ENCODE measurements around the gene RSRC1. TPM values are rescaled to one million over a fixed set of nuclear protein-coding genes. Genes with fewer than 3 reads are reported as not detected.

RSRC1 gene
- total RNA-seq, 1 donor from 2014 or later, result 45.6 TPM

- no peak for DNase-seq (ENCODE audit: low read depth)
- no peak for TF ChIP-seq CTCF (conservative IDR thresholded peaks at IDR 0.05; ENCODE audit: low read depth, low read length)
- H3K4me3 ChIP-seq (ENCODE audit: low read depth, low read length), result no peak overlapping the region
These were observed 246.0 kb downstream of the RSRC1 start for GRCh38 chr3:158355623-158356588.

GRCh38 chr3:158359339-158359738, 249.4 kb downstream of the RSRC1 start:
- no peak for DNase-seq (ENCODE audit: low read depth)
- H3K4me3 ChIP-seq (ENCODE audit: low read depth, low read length), result no peak overlapping the region
- TF ChIP-seq CTCF (conservative IDR thresholded peaks at IDR 0.05; ENCODE audit: low read depth, low read length), result no peak

- TF ChIP-seq CTCF (conservative IDR thresholded peaks at IDR 0.05; ENCODE audit: low read depth, low read length), result no peak
- H3K4me3 ChIP-seq (ENCODE audit: low read depth, low read length), result no peak overlapping the region
- no peak for DNase-seq (ENCODE audit: low read depth)
These were observed 251.0 kb downstream of the RSRC1 start for GRCh38 chr3:158360756-158361448.

GRCh38 chr3:158368271-158368670, 258.4 kb downstream of the RSRC1 start:
- no peak for TF ChIP-seq CTCF (conservative IDR thresholded peaks at IDR 0.05; ENCODE audit: low read depth, low read length)
- DNase-seq (ENCODE audit: low read depth), result no peak

GRCh38 chr3:158369279-158369678, 259.4 kb downstream of the RSRC1 start:
- no peak for DNase-seq (ENCODE audit: low read depth)
- no peak for TF ChIP-seq CTCF (conservative IDR thresholded peaks at IDR 0.05; ENCODE audit: low read depth, low read length)
- no peak overlapping the region for H3K4me3 ChIP-seq (ENCODE audit: low read depth, low read length)

More at GRCh38 chr3:158368271-158368670, 258.4 kb downstream of the RSRC1 start:
- no peak overlapping the region for H3K4me3 ChIP-seq (ENCODE audit: low read depth, low read length)

- TF ChIP-seq CTCF (conservative IDR thresholded peaks at IDR 0.05; ENCODE audit: low read depth, low read length), result no peak
- H3K4me3 ChIP-seq (ENCODE audit: low read depth, low read length), result no peak overlapping the region
- DNase-seq (ENCODE audit: low read depth), result no peak
These were observed 269.6 kb downstream of the RSRC1 start for GRCh38 chr3:158379517-158379916.
